CD8-positive, alpha-beta memory T cell (primary cell): ENCODE measurements around the gene LIFR. TPM values are rescaled to one million over a fixed set of nuclear protein-coding genes. Genes with fewer than 3 reads are reported as not detected.

Experiments used
- CTCF ChIA-PET: fragments of 350-600 bp; sonication (Branson Sonifier 250); formaldehyde crosslinking; loops from one replicate; lab custom pipeline; 2021; ENCODE audit warnings: antibody characterized with exemption; lab: Charles Lee
- POLR2A ChIA-PET: fragments of 350-600 bp; sonication (Branson Sonifier 250); formaldehyde crosslinking; loops from one replicate; lab custom pipeline; 2021; ENCODE audit warnings: antibody characterized with exemption; lab: Charles Lee
- DNase-seq, 5 donors: peaks; one replicate each; pipeline versions ENCODE4 v3.0.0 to v3.0.0-alpha.2; 2020 to 2022; ENCODE audit warnings: mixed read lengths in 1 of 5
- H3K27ac ChIP-seq: one replicate; pipeline ENCODE4 v1.7.0; 2013; ENCODE audit warnings: low read depth, mild to moderate bottlenecking, low read length, moderate library complexity
- H3K27me3 ChIP-seq: 2 replicates; pipeline ENCODE4 v1.7.0; 2013; ENCODE audit warnings: low read length, mild to moderate bottlenecking; ENCODE audit not compliant: insufficient read depth, poor library complexity, severe bottlenecking
- H3K36me3 ChIP-seq: 2 replicates; pipeline ENCODE4 v1.7.0; 2013; ENCODE audit warnings: mild to moderate bottlenecking, low read length, moderate library complexity; ENCODE audit not compliant: insufficient read depth
- H3K4me1 ChIP-seq: 2 replicates; pipeline ENCODE4 v1.7.0; 2013; ENCODE audit warnings: mild to moderate bottlenecking, low read length, moderate library complexity; ENCODE audit not compliant: insufficient read depth
- H3K4me3 ChIP-seq: 2 replicates; pipeline ENCODE4 v1.7.0; 2013; ENCODE audit warnings: mild to moderate bottlenecking, low read length
- H3K9me3 ChIP-seq: 2 replicates; pipeline ENCODE4 v1.7.0; 2013; ENCODE audit warnings: mild to moderate bottlenecking, low read length
- H3K27ac Mint-ChIP-seq, 8 donors: one replicate each; pipeline ENCODE4 v1.8.0; 2020 to 2021; ENCODE audit warnings: mixed read lengths in 8 of 8, mild to moderate bottlenecking in 6 of 8, inconsistent platforms in 3 of 8, moderate library complexity in 3 of 8
- H3K27me3 Mint-ChIP-seq, 2 donors: one replicate each; pipeline ENCODE4 v1.8.0; 2020 to 2021; ENCODE audit warnings: mixed read lengths in 2 of 2, mild to moderate bottlenecking in 1 of 2, moderate library complexity in 1 of 2
- H3K36me3 Mint-ChIP-seq, 3 donors: one replicate each; pipeline ENCODE4 v1.8.0; 2020 to 2021; ENCODE audit warnings: mixed read lengths in 3 of 3, inconsistent platforms in 1 of 3, mild to moderate bottlenecking in 1 of 3
- H3K4me1 Mint-ChIP-seq, 3 donors: one replicate each; pipeline ENCODE4 v1.8.0; 2020 to 2021; ENCODE audit warnings: mixed read lengths in 3 of 3, inconsistent platforms in 1 of 3, mild to moderate bottlenecking in 1 of 3
- H3K4me3 Mint-ChIP-seq, 7 donors: one replicate each; pipeline ENCODE4 v1.8.0; 2020 to 2021; ENCODE audit warnings: mixed read lengths in 7 of 7, mild to moderate bottlenecking in 6 of 7, moderate library complexity in 4 of 7, inconsistent platforms in 2 of 7
- H3K9me3 Mint-ChIP-seq, 5 donors: one replicate each; pipeline ENCODE4 v1.8.0; 2020 to 2022; ENCODE audit warnings: mixed read lengths in 5 of 5, mild to moderate bottlenecking in 3 of 5, moderate library complexity in 2 of 5, inconsistent platforms in 1 of 5
- polyA plus RNA-seq: library from polyadenylated mRNA; unstranded; fragments of 300-500 nt; fragmentation: Illumina TruSeq; gene quantifications from one replicate; pipeline ENCODE4 v1.2.3, GENCODE V29; 2021
- total RNA-seq, 2 experiments: library from RNA; stranded (reverse); gene quantifications; one replicate each; pipeline ENCODE4 v1.2.3, GENCODE V29; 2021

LIFR gene
- total and polyA plus RNA-seq, 3 experiments from 2014 or later = not detected

DNA sequence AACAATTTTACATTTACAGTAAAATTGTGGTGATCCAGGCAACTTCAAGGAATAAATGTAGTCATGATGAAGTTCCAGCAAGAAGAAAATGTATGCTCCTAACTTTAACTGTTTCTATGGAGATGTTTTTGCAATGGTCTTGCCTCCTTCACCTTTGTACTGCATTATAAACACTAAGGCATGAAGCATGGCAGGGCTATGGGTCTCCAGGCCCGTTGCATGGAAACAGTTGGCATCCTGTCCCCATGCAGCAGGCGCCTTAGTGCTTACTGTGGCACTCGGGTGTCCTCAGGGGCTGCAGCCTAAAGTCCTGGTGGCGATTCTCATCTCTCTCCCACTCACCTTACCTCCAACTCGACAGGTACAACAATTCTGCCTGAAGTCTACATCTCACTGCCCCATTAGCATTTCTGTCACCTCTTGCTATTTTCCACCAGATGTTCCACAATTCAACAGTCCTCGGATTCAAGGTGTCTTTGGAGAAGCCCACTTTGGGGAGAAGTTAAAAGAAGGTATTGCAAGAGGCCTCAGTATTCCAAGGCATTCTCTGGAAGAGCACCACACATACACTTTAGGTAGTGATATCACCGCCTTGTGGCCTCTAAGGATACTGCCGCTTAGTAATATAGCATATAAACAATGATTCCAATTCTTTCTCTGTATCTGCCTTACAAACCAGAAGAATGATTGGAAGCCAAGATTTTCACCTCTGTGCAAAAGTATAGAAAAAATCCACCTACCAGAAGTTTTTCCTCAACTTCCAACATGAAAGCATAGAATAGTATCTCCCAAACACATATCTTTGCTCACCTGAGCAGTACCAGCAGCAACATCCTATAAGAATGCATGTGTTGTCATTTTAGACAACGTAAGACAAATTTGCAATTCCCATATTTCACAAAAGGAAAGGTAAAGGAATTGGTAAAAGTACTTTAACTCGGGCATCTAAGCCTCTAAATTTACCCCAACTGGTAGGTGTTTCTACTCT lies 5.1 kb downstream of the LIFR start:
- H3K4me1 Mint-ChIP-seq = peaks cover 5 to 10% (median 7%) of the 10 kb centered on the region in 3 donors
- Histone ChIP-seq H3K27ac (no peak overlapping the region), H3K36me3 (no peaks in the 10 kb centered on the region), H3K4me3 (no peak overlapping the region), H3K27me3 (peaks cover 26% of the 10 kb centered on the region), H3K4me1 (no peaks in the 10 kb centered on the region), H3K9me3 (no peaks in the 10 kb centered on the region)
- H3K36me3 Mint-ChIP-seq = no peaks in the 10 kb centered on the region
- H3K4me3 Mint-ChIP-seq = no peak overlapping the region
- no peak overlapping the region for H3K27ac Mint-ChIP-seq
- ChIA-PET CTCF (interaction anchor here (1.2 kb wide), 2 partner anchors 10 to 110 kb away, joined by 4 to 5 read pairs; no protein-coding TSS in a partner anchor), POLR2A (no interaction called here)
- H3K9me3 Mint-ChIP-seq = peaks cover 0 to 2% (median 0%) of the 10 kb centered on the region in 5 donors
- DNase-seq = no peak
- peaks cover 24 to 43% of the 10 kb centered on the region in 2 donors for H3K27me3 Mint-ChIP-seq

DNA sequence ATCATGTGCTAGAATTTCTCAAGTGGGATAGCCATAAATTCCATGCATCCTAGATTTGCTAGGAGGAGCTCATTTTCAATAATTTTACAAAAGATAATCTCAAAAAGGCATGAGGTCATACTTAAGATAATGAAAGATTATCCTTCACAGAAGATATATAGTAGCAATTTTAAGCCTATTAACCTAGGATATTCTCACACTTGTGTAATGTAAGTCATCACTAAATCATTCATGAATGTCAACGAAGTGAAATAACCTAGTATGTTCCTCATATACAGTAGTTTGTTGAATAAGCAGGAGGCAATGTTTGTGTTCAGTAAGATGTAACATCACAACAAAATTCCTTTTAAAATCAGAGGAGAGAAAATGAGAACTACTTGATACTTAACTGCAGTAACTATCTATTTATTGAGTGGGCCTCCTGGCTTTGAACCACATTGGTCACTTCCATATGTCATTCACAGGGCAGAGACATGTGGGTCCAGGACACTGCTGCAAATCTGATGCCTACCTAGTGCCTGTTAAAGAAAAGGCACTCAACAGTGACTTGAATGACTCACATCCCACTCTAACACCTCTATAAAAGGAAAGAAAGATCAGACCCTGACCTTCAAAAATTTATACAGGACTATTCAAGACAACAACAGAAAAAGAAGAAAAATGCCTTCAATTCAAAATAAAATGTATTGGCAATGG lies 8.2 kb downstream of the LIFR start:
- Histone ChIP-seq H3K4me3 (no peak overlapping the region), H3K4me1 (no peaks in the 10 kb centered on the region), H3K9me3 (no peaks in the 10 kb centered on the region), H3K27me3 (peaks cover 8% of the 10 kb centered on the region), H3K36me3 (no peaks in the 10 kb centered on the region), H3K27ac (no peak overlapping the region)
- no peak for DNase-seq
- Mint-ChIP-seq H3K36me3 (no peaks in the 10 kb centered on the region), H3K4me1 (no peaks in the 10 kb centered on the region), H3K9me3 (no peaks in the 10 kb centered on the region), H3K27ac (no peak overlapping the region), H3K27me3 (peaks cover 11 to 35% of the 10 kb centered on the region in 2 donors), H3K4me3 (no peak overlapping the region)
- ChIA-PET CTCF (no interaction called here), POLR2A (no interaction called here)

DNA sequence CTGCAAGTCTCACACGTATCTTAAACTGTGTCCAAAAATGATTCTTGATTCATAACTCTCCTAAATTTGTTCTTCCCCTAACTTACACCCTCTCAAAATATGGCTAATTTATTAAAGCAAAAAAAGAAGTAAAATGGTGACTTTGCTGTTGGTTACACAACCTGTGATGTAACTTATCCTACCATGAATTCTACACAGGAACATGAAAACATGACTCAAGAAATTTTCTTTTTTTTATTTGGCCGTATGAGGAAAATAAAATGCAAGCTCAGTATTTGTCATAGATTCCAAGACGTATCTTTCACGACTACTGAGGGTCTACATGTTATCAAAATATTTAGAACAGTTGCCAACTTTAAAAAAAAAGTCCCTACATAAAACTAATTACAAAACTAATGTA lies 9.2 kb downstream of the LIFR start:
- H3K27me3 Mint-ChIP-seq = peaks cover 11 to 27% of the 10 kb centered on the region in 2 donors

DNA sequence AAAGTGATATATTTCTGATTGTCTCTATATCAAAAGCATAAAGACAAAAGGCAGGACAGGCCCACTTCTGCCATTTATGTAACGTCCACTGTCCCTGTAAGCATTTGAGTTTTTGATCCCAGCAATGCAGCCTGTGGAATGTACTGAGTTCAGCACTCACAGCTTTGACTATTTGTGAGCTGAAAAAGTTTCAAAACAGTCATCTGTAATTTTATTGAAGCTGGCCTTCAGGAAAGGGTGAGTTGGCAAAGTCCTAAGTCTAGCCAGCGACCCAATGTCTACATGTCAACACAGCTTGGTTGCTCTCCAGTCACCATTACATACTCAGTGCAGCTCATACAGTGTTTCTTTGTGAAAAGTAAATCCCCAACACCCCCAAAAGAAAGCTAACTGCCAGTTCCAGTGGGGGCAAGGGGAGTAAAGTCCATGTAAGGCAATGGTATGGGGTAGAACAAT lies 9.7 kb downstream of the LIFR start:
- no peaks in the 10 kb centered on the region for H3K4me1 Mint-ChIP-seq
- H3K27me3 Mint-ChIP-seq = peaks cover 11 to 24% of the 10 kb centered on the region in 2 donors
- ChIA-PET POLR2A (no interaction called here), CTCF (no interaction called here)
- DNase-seq = no peak
- H3K4me1 ChIP-seq = no peaks in the 10 kb centered on the region
- H3K4me3 Mint-ChIP-seq = no peak overlapping the region
- no peaks in the 10 kb centered on the region for H3K27me3 ChIP-seq
- H3K36me3 ChIP-seq = no peaks in the 10 kb centered on the region
- H3K27ac ChIP-seq = no peak overlapping the region
- H3K4me3 ChIP-seq = no peak overlapping the region
- H3K9me3 Mint-ChIP-seq = no peaks in the 10 kb centered on the region
- H3K27ac Mint-ChIP-seq = no peak overlapping the region
- no peaks in the 10 kb centered on the region for H3K36me3 Mint-ChIP-seq
- no peaks in the 10 kb centered on the region for H3K9me3 ChIP-seq

More for the DNA sequence above, 9.2 kb downstream of the LIFR start:
- H3K36me3 ChIP-seq = no peaks in the 10 kb centered on the region
- no peaks in the 10 kb centered on the region for H3K4me1 Mint-ChIP-seq
- CTCF ChIA-PET = no interaction called here
- no peaks in the 10 kb centered on the region for H3K9me3 ChIP-seq
- H3K4me3 ChIP-seq = no peak overlapping the region
- H3K36me3 Mint-ChIP-seq = no peaks in the 10 kb centered on the region
- H3K4me3 Mint-ChIP-seq = no peak overlapping the region
- H3K9me3 Mint-ChIP-seq = no peaks in the 10 kb centered on the region
- no peaks in the 10 kb centered on the region for H3K27me3 ChIP-seq
- H3K27ac Mint-ChIP-seq = no peak overlapping the region
- POLR2A ChIA-PET = no interaction called here
- no peaks in the 10 kb centered on the region for H3K4me1 ChIP-seq
- no peak for DNase-seq
- H3K27ac ChIP-seq = no peak overlapping the region

DNA sequence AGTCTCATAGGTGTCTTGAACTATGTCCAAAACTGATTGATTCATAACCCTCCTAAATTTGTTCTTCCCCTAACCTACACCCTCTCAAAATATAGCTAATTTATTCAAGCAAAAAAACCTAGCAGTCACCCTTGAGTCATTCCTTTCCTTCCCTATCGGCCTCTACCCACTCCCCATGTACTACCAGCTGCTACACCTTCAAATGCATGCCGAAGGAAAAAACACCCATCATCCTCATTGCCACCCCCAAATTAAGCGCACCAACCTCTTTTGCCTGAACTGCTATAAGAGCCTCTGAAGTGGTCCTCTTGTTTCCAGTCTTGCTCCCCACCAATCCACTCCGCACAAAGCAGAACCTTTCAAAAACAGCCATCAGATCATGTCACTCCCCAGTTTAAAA lies 12.6 kb downstream of the LIFR start:
- no peaks in the 10 kb centered on the region for H3K9me3 ChIP-seq
- no peaks in the 10 kb centered on the region for H3K9me3 Mint-ChIP-seq
- no peaks in the 10 kb centered on the region for H3K36me3 Mint-ChIP-seq
- DNase-seq = no peak
- no peak overlapping the region for H3K27ac Mint-ChIP-seq
- no peaks in the 10 kb centered on the region for H3K36me3 ChIP-seq
- no peak overlapping the region for H3K27ac ChIP-seq
- peaks cover 4% of the 10 kb centered on the region for H3K27me3 ChIP-seq
- H3K27me3 Mint-ChIP-seq = peaks cover 6 to 25% of the 10 kb centered on the region in 2 donors
- H3K4me3 Mint-ChIP-seq = no peak overlapping the region
- no peaks in the 10 kb centered on the region for H3K4me1 Mint-ChIP-seq
- ChIA-PET POLR2A (no interaction called here), CTCF (no interaction called here)
- H3K4me1 ChIP-seq = no peaks in the 10 kb centered on the region
- H3K4me3 ChIP-seq = no peak overlapping the region

DNA sequence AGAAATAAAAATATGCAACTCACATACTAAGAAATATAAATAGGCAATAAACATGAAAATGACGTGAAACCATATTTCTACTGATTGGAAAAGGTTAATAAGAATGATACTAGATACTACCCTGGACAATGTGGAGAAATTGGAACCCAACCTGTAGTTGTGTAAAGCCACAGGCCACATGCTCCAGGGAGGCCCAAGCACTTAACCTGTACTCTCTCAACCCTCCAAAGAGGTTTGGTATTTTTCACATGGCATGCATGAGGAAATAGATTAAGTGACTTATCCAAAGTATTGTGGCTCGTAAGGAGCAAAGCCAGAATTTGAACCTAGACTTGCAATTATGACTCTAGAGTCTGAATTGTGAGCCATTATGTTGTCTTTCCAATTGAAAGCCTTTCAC lies 13.4 kb downstream of the LIFR start:
- H3K9me3 Mint-ChIP-seq = no peaks in the 10 kb centered on the region
- Histone ChIP-seq H3K27ac (no peak overlapping the region), H3K9me3 (no peaks in the 10 kb centered on the region), H3K4me1 (no peaks in the 10 kb centered on the region), H3K27me3 (peaks cover 4% of the 10 kb centered on the region), H3K36me3 (no peaks in the 10 kb centered on the region), H3K4me3 (no peak overlapping the region)
- no peaks in the 10 kb centered on the region for H3K36me3 Mint-ChIP-seq
- H3K27ac Mint-ChIP-seq = no peak overlapping the region
- CTCF ChIA-PET = no interaction called here
- no peaks in the 10 kb centered on the region for H3K4me1 Mint-ChIP-seq
- no peak for DNase-seq
- peaks cover 6 to 33% of the 10 kb centered on the region in 2 donors for H3K27me3 Mint-ChIP-seq
- POLR2A ChIA-PET = no interaction called here
- no peak overlapping the region for H3K4me3 Mint-ChIP-seq

DNA sequence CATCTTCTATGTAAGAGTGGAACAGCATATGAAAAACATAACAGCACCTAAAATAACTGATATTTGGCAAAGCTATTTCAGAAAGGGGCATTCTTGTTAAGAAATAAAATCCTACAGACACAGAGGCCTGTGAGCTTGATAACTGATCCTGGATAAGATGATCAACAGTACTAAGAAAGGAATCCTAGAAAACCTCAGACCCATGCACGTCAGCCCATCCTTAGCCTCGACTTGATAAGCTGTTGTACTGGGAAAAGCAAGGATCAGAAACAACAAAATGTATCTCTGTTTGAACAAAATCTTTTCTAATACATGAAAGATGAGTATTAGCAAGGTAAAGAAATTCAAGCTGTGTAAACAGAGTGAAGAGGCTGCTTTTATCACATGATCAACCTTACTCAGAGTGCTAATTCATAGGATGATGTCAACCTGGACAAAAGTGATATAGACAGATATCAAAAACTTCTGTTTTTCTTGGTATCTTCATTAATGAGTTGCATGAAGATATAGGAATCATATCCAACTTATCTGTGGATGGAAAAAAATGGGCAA lies 15.2 kb downstream of the LIFR start:
- CTCF ChIA-PET = interaction anchor here (1.2 kb wide), 1 partner anchor 9 kb away, joined by 4 read pairs; no protein-coding TSS in a partner anchor
- no peak overlapping the region for H3K27ac ChIP-seq
- H3K4me1 ChIP-seq = no peaks in the 10 kb centered on the region
- Mint-ChIP-seq H3K27me3 (peaks cover 8 to 35% of the 10 kb centered on the region in 2 donors), H3K36me3 (no peaks in the 10 kb centered on the region), H3K9me3 (no peaks in the 10 kb centered on the region), H3K4me1 (no peaks in the 10 kb centered on the region), H3K27ac (no peak overlapping the region), H3K4me3 (no peak overlapping the region)
- no peaks in the 10 kb centered on the region for H3K9me3 ChIP-seq
- no peak overlapping the region for H3K4me3 ChIP-seq
- no peak for DNase-seq
- peaks cover 4% of the 10 kb centered on the region for H3K27me3 ChIP-seq
- no peaks in the 10 kb centered on the region for H3K36me3 ChIP-seq
- POLR2A ChIA-PET = no interaction called here
